HG03060 (cell line): ENCODE results near the gene OLR1.
A peak's percentile ranks its signal among the peaks of the same experiment; 100 is the strongest.
"Not testable (repeated sequence)": the region's sequence is repeated elsewhere in the genome, so short reads cannot be mapped to it uniquely, and the experiment has no call there.

Experiments
- ATAC-seq: cut with Tn5 transposase; IDR thresholded peaks from one replicate; pipeline ENCODE4 v1.9.1; 2021; ENCODE audit warnings: low read depth, moderate number of reproducible peaks; ENCODE audit not compliant: unreplicated experiment

The OLR1 gene

DNA sequence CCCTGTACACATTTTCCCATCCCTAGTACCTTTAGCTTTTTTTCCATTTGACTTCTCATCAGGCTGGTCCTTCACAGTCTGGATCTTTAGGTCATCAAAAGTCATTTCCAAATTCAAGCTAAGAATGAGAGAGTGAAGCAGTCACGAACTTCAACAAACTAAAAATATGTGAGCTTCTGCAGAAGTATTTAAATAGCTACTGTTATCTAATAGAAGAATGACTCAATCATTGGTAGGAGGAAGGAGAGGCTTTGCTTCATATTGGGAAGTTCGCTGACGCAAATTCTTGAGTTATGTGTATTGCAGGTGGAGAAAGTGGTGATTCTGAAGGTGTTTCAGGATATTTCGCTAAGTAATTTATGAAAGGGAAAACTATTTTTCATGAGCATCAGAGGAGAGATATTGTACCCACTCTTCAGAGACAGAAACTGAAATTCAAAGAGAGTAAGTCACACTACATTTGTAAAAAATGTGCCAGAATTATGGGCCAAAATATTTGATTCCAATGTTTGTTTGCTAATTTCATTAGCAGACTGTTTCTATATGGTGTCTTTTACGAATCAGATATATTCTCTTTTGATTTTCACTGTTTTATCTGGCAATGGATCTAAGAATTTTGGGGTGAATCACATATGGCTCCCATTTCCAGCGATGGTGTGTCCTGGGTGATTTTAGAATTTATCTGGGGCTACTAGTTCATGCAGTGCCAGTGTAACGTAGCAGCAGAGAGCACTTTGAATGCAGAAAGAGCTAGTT is at the start of gene OLR1:
Gene OLR1, minus strand, starts transcription at position 160 of the 756 bp plus-strand sequence. Its CDS starts 55 bp downstream, at position 105.
- ATAC-seq: no peak

GRCh38 chr12:10220398-10221077 is 48.6 kb upstream of the OLR1 start:
- no peak for ATAC-seq

DNA sequence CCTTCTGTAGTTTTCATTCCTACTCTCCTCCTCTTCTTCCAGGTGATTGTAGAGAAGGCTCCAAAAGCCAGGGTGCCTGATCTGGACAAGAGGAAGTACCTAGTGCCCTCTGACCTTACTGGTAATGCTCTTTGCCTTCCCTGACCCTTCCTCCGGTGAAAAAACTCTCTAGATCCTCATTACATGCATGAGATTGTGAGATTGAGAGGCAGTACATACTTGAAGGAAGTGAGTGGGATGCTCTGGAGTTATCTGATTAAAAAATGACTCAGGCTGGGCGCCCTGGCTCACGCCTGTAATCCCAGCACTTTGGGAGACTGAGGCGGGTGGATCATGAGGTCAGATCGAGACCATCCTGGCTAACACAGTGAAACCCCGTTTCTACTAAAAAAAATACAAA is 46.1 kb upstream of the OLR1 start:
- no peak for ATAC-seq

GRCh38 chr12:10215946-10216345 is 44.0 kb upstream of the OLR1 start:
- not testable (repeated sequence) for ATAC-seq

DNA sequence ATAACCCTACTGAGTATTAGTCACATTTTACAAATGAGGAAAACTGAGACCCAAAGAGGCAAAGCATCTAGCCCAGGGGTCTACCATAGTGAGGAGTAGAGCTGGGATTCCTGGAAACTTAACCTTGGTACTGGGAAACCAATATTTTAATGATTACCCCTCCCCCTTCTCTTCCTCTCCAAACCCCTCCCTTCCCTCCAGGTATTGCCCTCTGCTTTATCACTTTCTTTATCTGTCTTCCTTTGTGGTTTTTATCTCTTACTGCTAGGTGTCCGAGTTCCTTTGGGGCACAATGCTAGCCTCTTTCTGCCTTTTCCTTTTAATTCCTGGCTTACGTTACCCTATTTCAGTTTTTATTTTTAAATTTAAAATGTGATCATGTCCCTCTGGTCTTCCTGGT is 43.5 kb upstream of the OLR1 start:
- no peak for ATAC-seq

DNA sequence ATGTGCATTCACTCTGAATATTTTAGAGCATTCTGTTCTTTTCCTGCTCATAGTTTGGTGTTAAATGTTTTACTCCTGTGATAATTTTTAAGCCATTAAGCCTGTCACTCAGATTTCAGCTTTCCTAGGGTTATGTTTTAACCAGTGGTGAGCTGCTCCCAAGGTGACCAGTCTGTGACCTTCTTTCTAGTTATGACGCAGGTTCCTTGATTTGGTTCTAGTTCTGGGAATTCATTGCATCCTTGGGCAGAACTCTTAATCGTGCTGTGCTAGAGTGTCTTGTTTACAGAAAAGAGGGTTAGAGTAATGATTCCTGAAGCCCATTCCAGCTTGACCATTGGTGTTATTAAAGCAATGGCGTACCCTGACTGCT is 42.9 kb upstream of the OLR1 start:
- ATAC-seq: no peak

DNA sequence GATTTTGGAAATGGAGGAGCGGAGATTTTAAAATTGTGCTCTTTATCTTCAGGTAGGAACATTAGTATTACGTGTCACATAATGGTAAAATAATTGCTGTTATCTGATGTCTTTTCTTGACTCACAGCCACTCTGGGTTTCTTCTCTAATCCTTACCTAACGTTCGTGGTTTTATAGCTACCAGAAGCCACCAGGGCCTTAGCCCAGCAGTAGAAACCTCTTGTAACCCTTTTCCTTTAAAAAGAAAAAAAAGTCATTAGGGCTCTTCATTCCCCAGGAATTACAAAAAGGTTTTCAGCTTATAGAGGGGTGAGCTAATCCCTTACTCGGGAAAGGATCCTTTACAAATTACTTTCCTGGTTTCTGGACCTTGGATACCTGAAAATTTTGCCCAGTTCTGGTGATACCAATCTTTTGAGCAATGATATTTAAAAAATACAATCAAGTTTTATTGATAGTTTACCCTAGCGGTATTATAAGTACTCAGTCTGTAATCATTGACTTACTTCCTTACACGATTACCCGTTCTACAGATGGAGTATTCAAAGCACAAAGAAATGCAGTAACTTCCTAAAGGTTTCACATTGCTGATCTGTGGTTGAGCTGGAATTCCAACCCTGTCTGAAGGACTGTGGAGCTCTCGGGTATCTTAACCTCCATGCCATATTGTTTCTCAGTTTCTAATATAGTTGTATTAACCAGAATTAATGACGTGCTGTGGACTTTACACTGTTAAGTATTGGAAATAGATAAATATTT is 42.4 kb upstream of the OLR1 start:
- no peak for ATAC-seq

GRCh38 chr12:10213168-10214135 is 41.5 kb upstream of the OLR1 start:
- ATAC-seq: no peak

- no peak for ATAC-seq
Measured at GRCh38 chr12:10212739-10213131, 40.8 kb upstream of the OLR1 start, which contains the start of gene GABARAPL1. Gene GABARAPL1 (plus strand): TSS chr12:10212877. CDS start chr12:10213130, 253 bp downstream.

- ATAC-seq: peak; percentile 59
Measured at GRCh38 chr12:10211940-10212738, 40.2 kb upstream of the OLR1 start.

DNA sequence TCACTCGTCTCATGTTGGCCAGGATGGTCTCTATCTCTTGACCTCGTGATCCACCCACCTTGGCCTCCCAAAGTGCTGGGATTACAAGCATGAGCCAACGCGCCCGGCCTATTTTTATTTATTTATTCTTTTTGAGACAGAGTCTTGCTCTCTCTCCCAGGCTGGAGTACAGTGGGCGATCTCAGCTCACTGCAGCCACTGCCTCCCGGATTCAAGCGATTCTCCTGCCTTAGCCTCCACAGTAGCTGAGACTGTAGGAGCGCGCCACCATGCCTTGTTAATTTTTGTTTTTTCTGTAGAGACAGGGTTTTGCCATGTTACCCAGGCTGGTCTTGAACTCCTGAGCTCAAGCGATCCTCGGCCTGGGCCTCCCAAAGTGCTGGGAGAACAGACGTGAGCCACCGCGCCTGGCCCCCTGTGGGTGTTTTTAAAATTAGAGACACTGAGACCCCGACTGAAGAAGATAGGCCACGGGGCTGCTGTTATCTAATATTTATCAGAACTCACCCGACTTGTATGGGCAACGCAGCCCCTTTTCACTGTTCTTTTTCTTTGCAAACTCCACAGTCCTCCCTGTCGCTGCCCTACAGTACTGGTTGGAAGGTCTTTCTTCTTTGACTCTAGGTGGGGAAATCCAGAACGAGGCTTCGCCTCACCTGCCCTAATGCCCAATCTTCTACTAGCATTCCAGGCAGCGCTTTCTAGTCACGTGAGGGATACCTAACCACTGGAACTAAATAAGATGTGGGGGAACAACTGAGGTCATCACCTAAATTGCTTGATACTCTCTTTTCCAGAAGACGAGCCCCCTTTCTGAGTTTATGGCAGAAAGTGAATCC is 39.4 kb upstream of the OLR1 start:
- ATAC-seq: no peak

GRCh38 chr12:10210225-10210624 is 38.3 kb upstream of the OLR1 start:
- no peak for ATAC-seq

DNA sequence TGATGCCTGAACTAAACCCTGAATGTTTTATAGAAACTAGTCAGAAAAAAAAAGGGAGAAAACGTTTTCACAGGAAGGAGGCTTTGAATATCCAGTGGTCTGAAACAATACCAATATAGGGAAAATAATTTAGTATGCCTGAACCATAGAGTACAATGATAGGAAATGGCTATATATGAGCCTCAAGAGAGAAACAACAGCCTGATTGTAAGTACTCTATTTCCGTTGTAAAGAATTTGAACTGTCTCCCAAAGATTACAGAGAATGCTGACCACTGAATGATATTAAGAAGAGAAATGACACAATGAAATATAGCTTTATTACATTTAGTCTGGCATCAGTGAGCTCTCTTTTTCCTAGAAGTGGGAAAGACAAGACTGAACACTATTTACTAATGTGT is 35.2 kb upstream of the OLR1 start:
- ATAC-seq: no peak

DNA sequence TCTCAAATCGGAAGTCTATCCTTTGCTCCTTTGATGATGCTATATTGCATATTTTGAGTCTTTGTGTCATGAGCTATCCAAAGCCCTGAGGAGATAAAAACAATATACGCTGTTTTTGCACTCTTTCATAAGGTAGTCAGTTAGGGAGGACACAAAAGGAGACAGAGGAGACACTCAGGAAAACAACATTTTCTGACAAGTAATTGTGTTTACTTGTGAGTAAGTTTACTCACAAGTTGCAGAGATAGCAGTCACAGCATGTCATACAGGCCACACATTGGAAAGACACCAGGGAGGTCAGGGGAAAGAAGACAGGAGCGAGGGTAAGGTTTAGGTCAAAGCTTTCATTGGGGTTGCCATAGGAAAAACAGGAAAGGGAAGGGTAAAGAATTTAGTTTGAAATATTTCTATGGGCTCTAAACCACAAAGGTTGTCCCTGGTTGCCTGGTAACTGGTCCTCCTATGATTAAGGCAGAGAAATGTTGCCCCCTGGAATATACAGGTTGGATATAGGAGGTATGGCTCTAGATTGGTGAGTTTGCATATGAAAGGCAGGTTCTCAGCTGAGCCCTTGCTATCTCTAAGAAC is 33.4 kb upstream of the OLR1 start:
- no peak for ATAC-seq

GRCh38 chr12:10204495-10204894 is 32.6 kb upstream of the OLR1 start:
- ATAC-seq: not testable (repeated sequence)

GRCh38 chr12:10197879-10198278 is 25.9 kb upstream of the OLR1 start:
- ATAC-seq: no peak

DNA sequence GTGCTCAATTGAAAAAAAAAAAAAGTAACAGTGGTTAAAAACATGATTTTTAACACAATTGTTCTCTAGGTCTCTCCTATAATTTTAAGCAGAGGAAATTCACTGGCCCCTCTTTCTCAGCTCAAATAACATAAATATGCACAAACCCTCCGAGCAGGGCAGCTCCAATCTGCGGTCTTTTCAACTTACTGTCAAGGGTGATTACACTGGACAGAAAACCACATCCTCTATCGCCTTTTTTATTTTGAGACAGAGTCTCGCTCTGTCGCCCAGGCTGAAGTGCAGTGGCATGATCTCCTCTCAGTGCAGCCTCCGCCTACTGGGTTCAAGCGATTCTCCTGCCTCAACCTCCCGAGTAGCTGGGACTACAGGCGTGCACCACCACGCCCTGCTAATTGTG is 24.3 kb upstream of the OLR1 start:
- ATAC-seq: no peak

DNA sequence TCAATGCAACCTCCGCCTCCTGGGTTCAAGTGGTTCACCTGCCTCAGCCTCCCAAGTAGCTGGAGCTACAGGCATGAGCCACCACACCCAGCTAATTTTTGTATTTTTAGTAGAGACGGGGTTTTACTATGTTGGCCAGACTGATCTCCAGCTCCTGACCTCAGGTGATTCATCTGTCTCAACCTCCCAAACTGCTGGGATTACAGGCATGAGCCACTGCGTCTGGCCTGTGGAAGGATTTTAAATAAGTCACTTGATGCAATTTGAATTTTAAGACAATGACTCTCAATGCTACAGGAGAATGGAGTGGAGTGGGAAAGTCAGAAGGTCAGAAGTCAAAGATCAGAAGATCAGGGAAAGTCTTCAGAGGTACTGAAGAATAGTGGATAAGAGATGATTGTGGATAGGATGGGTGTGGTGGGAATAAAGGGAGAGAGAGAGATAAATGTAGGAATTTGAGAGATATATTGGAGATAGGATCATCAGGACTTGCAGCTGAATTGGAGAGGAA is 22.3 kb upstream of the OLR1 start:
- no peak for ATAC-seq
